Bronchial epithelial cell (primary cell): ENCODE data around the gene METTL21A. TPM values are rescaled to one million over a fixed set of nuclear protein-coding genes. Genes with fewer than 3 reads are reported as not detected.

Source experiments
- DNase-seq: peaks from one replicate; pipeline ENCODE4 v3.0.0-alpha.2; 2010; ENCODE audit warnings: low read depth
- FAIRE-seq: peaks from 2 replicates; lab custom pipeline; 2011; peaks lifted over from hg19 to GRCh38; lab: Jason Lieb, UNC
- H3K27me3 ChIP-seq: 2 replicates; pipeline ENCODE4 v1.5.1; 2011; ENCODE audit warnings: low read length; ENCODE audit not compliant: control insufficient read depth, insufficient read depth
- H3K36me3 ChIP-seq: 2 replicates; pipeline ENCODE4 v1.5.1; 2011; ENCODE audit warnings: low read length; ENCODE audit not compliant: control insufficient read depth, insufficient read depth
- H3K4me3 ChIP-seq: 2 replicates; pipeline ENCODE4 v1.5.1; 2011; ENCODE audit warnings: mild to moderate bottlenecking, low read depth, low read length, control low read depth
- total RNA-seq: library from RNA; depleted of rRNA; stranded (reverse); fragments of >200 nt; gene quantifications from 2 replicates; pipeline ENCODE4 v1.2.1, GENCODE V29; 2014
- TF ChIP-seq, protein P1 (sequence below): IDR thresholded peaks from 2 replicates; pipeline ENCODE4 v1.5.1; 2011; ENCODE audit warnings: mild to moderate bottlenecking, moderate library complexity, low read length, control low read depth, inconsistent platforms; ENCODE audit not compliant: insufficient read depth, severe bottlenecking

Gene METTL21A
- total RNA-seq, 1 donor from 2014 or later: 11.6 TPM

DNA sequence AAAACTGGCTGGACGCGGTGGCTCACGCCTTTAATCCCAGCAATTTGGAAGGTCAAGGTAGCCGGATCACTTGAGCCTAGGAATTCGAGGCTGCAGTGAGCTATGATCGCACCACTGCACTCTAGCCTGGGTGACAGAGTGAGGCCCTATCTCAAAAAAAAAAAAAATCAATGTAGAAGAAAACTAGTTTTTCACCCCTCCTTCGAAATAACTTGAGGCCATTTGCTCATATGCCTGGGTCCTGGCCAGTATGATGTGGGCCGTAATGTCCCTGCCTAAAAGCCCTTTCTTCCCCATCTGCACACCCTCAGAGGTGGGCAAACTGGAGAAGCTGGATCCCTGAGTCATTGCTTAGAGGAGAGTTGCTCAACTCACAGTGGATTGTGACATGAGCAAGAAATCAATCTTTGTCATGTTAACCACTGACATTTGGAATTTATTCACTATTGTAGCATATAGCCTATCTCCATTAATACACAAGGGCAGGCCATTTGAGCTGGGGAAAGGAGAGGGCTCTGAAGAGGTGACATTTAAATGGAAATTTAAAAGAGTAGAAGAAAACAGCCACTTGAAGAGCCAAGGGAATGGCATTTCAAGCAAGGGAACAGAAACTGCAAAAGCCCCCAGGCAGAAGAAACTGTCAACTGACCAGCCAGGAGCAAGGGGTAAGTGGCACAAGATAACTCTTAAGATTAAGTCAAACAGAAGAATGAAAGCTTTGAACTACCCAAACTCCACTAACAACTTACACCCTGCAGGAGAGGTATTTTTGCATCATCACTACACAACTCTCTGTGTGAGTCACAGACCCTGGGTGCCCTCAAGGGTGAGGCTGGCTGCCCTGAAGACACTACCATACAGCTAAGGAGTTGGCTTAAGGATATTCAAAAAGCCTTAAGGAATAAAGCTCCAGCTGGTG lies 7.6 kb upstream of the METTL21A start:
- FAIRE-seq (peak; percentile 83), DNase-seq (peak; percentile 92)
- Histone ChIP-seq H3K36me3 (no peaks in the 10 kb centered on the region), H3K27me3 (no peaks in the 10 kb centered on the region), H3K4me3 (no peak overlapping the region)
- TF ChIP-seq, protein P1, sequence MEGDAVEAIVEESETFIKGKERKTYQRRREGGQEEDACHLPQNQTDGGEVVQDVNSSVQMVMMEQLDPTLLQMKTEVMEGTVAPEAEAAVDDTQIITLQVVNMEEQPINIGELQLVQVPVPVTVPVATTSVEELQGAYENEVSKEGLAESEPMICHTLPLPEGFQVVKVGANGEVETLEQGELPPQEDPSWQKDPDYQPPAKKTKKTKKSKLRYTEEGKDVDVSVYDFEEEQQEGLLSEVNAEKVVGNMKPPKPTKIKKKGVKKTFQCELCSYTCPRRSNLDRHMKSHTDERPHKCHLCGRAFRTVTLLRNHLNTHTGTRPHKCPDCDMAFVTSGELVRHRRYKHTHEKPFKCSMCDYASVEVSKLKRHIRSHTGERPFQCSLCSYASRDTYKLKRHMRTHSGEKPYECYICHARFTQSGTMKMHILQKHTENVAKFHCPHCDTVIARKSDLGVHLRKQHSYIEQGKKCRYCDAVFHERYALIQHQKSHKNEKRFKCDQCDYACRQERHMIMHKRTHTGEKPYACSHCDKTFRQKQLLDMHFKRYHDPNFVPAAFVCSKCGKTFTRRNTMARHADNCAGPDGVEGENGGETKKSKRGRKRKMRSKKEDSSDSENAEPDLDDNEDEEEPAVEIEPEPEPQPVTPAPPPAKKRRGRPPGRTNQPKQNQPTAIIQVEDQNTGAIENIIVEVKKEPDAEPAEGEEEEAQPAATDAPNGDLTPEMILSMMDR: no peak

DNA sequence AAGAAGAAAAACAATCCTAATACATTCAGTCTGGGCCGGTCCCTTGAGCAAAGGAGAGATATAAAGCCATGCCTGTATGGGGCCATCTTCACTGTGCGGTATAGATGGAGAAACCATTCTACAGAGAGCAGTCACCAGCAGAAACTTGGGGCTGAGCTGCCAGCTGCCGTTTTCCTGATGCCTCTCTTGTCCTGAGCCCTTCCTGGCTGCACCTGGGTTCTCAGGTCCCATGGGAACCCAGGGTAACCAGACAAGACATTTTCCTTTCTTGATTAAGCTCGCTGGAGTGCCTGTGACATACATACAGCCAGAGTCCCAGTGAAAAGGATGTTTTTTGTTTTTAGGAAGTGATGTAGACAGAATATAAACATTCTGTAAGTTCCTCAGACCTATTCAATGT lies 5.3 kb upstream of the METTL21A start:
- no peak overlapping the region for H3K4me3 ChIP-seq
- FAIRE-seq (no peak), DNase-seq (no peak)
- H3K36me3 ChIP-seq: no peaks in the 10 kb centered on the region
- H3K27me3 ChIP-seq: no peaks in the 10 kb centered on the region
- TF ChIP-seq, protein P1: no peak

DNA sequence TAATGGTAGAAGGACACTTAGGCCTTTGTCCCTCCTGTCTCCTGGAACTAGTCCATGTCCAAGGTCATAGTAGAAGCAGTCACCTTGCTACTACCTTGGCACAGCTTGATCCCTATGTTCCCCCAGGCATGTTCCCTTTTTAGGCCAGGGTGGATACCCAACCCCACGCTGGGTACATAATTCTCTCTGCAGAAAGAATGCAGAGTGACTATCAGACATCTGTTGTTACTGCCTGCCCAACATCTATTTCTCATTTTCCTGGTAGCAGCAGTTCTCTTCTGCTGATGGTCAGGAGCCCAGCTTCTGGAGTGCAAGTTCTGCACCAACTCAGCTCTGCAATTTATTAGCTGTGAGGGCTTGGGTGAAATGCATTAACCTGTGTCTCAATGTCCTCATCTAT lies 4.4 kb upstream of the METTL21A start:
- H3K36me3 ChIP-seq: no peaks in the 10 kb centered on the region
- TF ChIP-seq, protein P1: no peak
- H3K4me3 ChIP-seq: no peak overlapping the region
- no peak for FAIRE-seq
- no peaks in the 10 kb centered on the region for H3K27me3 ChIP-seq
- no peak for DNase-seq

DNA sequence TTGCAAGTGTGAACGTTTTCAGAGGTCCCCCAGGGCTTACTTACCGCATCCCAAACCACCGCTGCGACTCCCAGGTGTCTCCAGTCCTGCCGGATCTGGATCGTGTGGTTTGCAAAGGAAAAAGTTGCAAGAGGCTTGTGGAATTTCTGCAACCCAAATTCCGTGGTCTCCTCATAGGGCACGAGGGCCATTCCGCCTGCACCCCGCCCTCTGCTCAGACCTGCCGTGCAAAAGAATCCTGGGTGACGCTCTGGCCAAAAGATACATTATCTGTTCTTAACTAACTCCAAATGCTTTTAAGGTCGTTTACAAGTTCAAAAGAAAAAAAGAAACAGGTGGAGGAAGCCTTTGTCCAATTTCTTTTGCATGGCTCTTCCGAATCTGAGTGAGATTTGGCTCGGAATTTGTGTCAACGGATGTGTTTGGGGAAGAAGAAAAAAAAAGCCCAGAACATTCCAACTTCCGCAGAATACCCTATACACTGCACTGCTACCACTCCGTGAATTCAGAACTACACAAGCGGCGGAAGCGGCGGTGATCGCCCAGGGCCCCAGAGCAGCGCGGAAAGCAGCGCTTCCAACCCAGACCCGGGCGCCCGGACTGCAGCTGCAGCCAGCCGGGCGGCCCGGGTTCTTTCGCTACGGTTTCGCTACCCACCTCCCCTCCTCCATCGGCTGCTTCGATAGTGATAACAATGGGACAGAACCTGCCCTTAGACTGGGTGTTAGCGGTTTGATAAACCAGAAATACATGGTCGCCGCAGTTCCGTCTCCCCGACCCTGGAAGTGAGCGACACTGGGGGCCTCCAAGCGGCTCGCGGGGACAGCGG lies 795 bp downstream of the METTL21A start:
- Histone ChIP-seq H3K27me3 (no peaks in the 10 kb centered on the region), H3K4me3 (peak overlapping the region; percentile 90), H3K36me3 (peaks cover 3% of the 10 kb centered on the region)
- FAIRE-seq: no peak
- TF ChIP-seq, protein P1: no peak
- DNase-seq: peak; percentile 50

DNA sequence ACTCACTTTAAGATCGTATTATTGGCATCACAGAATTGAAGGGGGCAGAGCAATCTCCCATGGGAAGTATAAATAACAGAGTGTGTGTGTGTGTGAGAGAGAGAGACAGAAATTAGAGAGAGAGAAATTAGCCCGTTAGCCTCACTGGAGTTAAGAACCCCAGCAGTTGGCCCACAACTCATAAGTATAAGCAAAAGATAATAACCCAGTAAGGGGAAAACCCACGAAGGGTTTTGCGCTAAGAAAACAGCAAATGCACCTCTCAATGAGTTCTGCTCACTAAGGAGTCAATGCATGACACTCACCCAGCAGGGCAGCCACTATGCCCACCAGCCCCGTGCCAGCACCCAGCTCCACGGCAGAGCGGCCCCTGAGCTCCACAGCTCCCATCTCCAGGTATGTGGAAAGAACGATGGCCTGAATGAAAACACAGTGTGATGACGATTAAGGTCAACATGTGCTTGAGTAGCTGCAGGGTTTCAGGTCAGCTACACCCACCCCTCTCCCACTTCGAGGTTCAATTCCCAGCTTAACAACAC lies 3.6 kb downstream of the METTL21A start:
- Histone ChIP-seq H3K4me3 (no peak overlapping the region), H3K36me3 (peaks cover 3% of the 10 kb centered on the region), H3K27me3 (no peaks in the 10 kb centered on the region)
- FAIRE-seq (no peak), DNase-seq (no peak)
- TF ChIP-seq, protein P1: no peak
